HepG2 (cell line): ENCODE measurements around the gene ABCC9. TPM values are rescaled to one million over a fixed set of nuclear protein-coding genes. Genes with fewer than 3 reads are reported as not detected.

Source experiments
- ATAC-seq: fragments of 200-7000 bp; cut with Tn5 transposase; 3 replicates; pipeline ENCODE4 v1.9.1; 2020; ENCODE audit warnings: mild to moderate bottlenecking, moderate library complexity
- BruUV-seq: library from RNA; stranded (reverse); fragments of 400-500 nt; replicated peaks from 2 replicates; lab custom pipeline; 2021; lab: Mats Ljungman, UMichigan
- CTCF ChIA-PET: fragments of 300-600 bp; formaldehyde crosslinking; extraction: SDS; loops from one replicate; lab custom pipeline; 2021; ENCODE audit warnings: low total read pairs, inconsistent platforms, low intra/inter-chr PET ratio; lab: Yijun Ruan, JAX
- POLR2A ChIA-PET: fragments of 350-600 bp; sonication (Branson Sonifier 250); formaldehyde crosslinking; loops from one replicate; lab custom pipeline; 2020; ENCODE audit warnings: antibody characterized with exemption, inconsistent platforms; lab: Yijun Ruan, JAX
- DNase-seq: peaks from one replicate; pipeline ENCODE4 v3.0.0-alpha.2; 2015; ENCODE audit warnings: low spot score
- FAIRE-seq: peaks from 3 replicates; lab custom pipeline; 2011; peaks lifted over from hg19 to GRCh38; lab: Jason Lieb, UNC
- H2AFZ ChIP-seq: one replicate; pipeline ENCODE4 v1.6.1; 2011; ENCODE audit warnings: low read length, inconsistent platforms
- H3K27ac ChIP-seq: fragments of 300-600 bp; 3 replicates; pipeline ENCODE4 v1.8.0; 2011; ENCODE audit warnings: mixed run types, mild to moderate bottlenecking, mixed read lengths, low read length, inconsistent platforms; ENCODE audit not compliant: insufficient read depth; ENCODE audit errors: extremely low read length
- H3K27me3 ChIP-seq, 2 experiments: fragments of 200-600 bp in 1 of 2; 2 replicates in 1 of 2; 3 replicates in 1 of 2; pipeline versions ENCODE4 v1.6.0 to v1.8.0; 2011; ENCODE audit warnings: low read length in 2 of 2, mild to moderate bottlenecking in 2 of 2, moderate library complexity in 2 of 2, inconsistent platforms in 1 of 2; ENCODE audit not compliant: insufficient read depth in 2 of 2, control insufficient read depth in 1 of 2
- H3K36me3 ChIP-seq, 2 experiments: fragments of 200-600 bp in 1 of 2; replicated peaks in 1 of 2; 2 replicates in 1 of 2; 3 replicates in 1 of 2; pipeline versions ENCODE4 v1.5.1 to v1.8.0; 2011; ENCODE audit warnings: low read length in 2 of 2, inconsistent platforms in 1 of 2; ENCODE audit not compliant: insufficient read depth in 2 of 2, control insufficient read depth in 1 of 2
- H3K4me1 ChIP-seq: 2 replicates; pipeline ENCODE4 v1.5.1; 2012; ENCODE audit warnings: low read length, inconsistent platforms; ENCODE audit not compliant: insufficient read depth
- H3K4me2 ChIP-seq: 2 replicates; pipeline ENCODE4 v1.6.0; 2011; ENCODE audit warnings: low read depth, low read length, inconsistent platforms
- H3K4me3 ChIP-seq, 3 experiments: fragments of 200-600 bp in 1 of 3; sonication (generic), shearing (Covaris generic) in 1 of 3; replicated peaks in 1 of 3; 2 replicates each; pipeline ENCODE4 v1.5.1; 2011 to 2016; ENCODE audit warnings: low read length in 3 of 3, inconsistent platforms in 2 of 3, low read depth in 2 of 3, mild to moderate bottlenecking in 2 of 3, control low read depth in 1 of 3, mixed read lengths in 1 of 3; ENCODE audit not compliant: insufficient read depth in 1 of 3
- H3K79me2 ChIP-seq: one replicate; pipeline ENCODE4 v1.6.1; 2011; ENCODE audit warnings: low read length, inconsistent platforms; ENCODE audit not compliant: insufficient read depth
- H3K9ac ChIP-seq: 2 replicates; pipeline ENCODE4 v1.6.0; 2011; ENCODE audit warnings: mild to moderate bottlenecking, low read depth, low read length, inconsistent platforms; ENCODE audit not compliant: insufficient read depth
- H3K9me3 ChIP-seq: 2 replicates; pipeline ENCODE4 v1.5.1; 2012; ENCODE audit warnings: mild to moderate bottlenecking, low read length
- H4K20me1 ChIP-seq: 2 replicates; pipeline ENCODE4 v1.6.0; 2011; ENCODE audit warnings: inconsistent platforms, mild to moderate bottlenecking, low read length, moderate library complexity; ENCODE audit not compliant: insufficient read depth
- ESRRA ChIP-seq: sonication (generic); formaldehyde crosslinking; IDR thresholded peaks from 2 replicates; pipeline ENCODE4 v1.5.1; 2020; ENCODE audit warnings: mild to moderate bottlenecking, low read depth, missing genetic modification reagents
- ETS1 ChIP-seq: sonication (generic); formaldehyde crosslinking; IDR thresholded peaks from 2 replicates; pipeline ENCODE4 v1.4.0; 2020; ENCODE audit warnings: missing genetic modification reagents
- MLXIP ChIP-seq: sonication (generic); formaldehyde crosslinking; IDR thresholded peaks from 2 replicates; pipeline ENCODE4 v1.9.0; 2021; ENCODE audit warnings: missing genetic modification reagents, borderline replicate concordance
- NFIC ChIP-seq: IDR thresholded peaks from 2 replicates; pipeline ENCODE4 v1.6.1; 2012; ENCODE audit warnings: mild to moderate bottlenecking, low read length, inconsistent platforms
- ZNF124 ChIP-seq: sonication (generic); formaldehyde crosslinking; IDR thresholded peaks from 2 replicates; pipeline ENCODE4 v1.4.0; 2020; ENCODE audit warnings: missing genetic modification reagents
- ZNF605 ChIP-seq: sonication (generic); formaldehyde crosslinking; IDR thresholded peaks from 2 replicates; pipeline ENCODE4 v1.8.0; 2022; ENCODE audit warnings: mild to moderate bottlenecking, missing genetic modification reagents
- ZNF792 ChIP-seq: IDR thresholded peaks from 2 replicates; pipeline ENCODE4 v1.6.1; 2016
- WGBS: methylation state at CpG from one replicate; pipeline ENCODE4 v1.1.6; 2017; ENCODE audit warnings: low lambda C conversion rate; 5-methylcytosine and 5-hydroxymethylcytosine counted together
- in situ Hi-C: cut with HindIII; loops from 2 replicates; pipeline ENCODE4 v1.10.0; 2017; ENCODE audit warnings: low pct_unique_long_range_greater_than_20kb; ENCODE audit not compliant: extremely low pct_ligation_motif_present
- intact Hi-C: fragments of 100-400 bp; cut with micrococcal nuclease; formaldehyde crosslinking; loops from one replicate; pipeline ENCODE4 v1.10.0; 2022; ENCODE audit not compliant: unreplicated experiment
- polyA plus RNA-seq, 8 experiments: library from polyadenylated mRNA; depleted of rRNA in 3 of 8; stranded (reverse) in 7 of 8; unstranded in 1 of 8; fragments of >200 nt; fragmentation: Illumina TruSeq in 4 of 8; extraction: Trizol in 4 of 8; gene quantifications; 2 replicates each; pipeline versions ENCODE4 v1.2.1 to v1.2.3, GENCODE V29; 2011 to 2016; ENCODE audit warnings: low read depth in 4 of 8, missing spikeins in 1 of 8, mixed read lengths in 1 of 8; ENCODE audit not compliant: insufficient read depth in 1 of 8
- total RNA-seq, 5 experiments: library from RNA; depleted of rRNA; stranded (reverse); fragments of >200 nt; fragmentation: Illumina TruSeq; extraction: Trizol; gene quantifications; 2 replicates each; pipeline ENCODE4 v1.2.3, GENCODE V29; 2016; ENCODE audit warnings: low read depth in 1 of 5

ABCC9 gene
- total and polyA plus RNA-seq, 2 of the 13 experiments (the other 11 are each of a cell fraction or from before 2014, with no cell fraction given) = not detected

- H3K4me3 ChIP-seq = no peak overlapping the region
- no peak overlapping the region for H3K27ac ChIP-seq
- TF ChIP-seq ZNF124 (no peak), ETS1 (CRISPR knock-in tag) (no peak), ESRRA (CRISPR knock-in tag) (no peak), ZNF605 (no peak), NFIC (no peak), ZNF792 (CRISPR knock-in tag) (no peak), MLXIP (no peak)
- no peaks in the 10 kb centered on the region for H4K20me1 ChIP-seq
- no TSS peak for BruUV-seq
- H3K4me1 ChIP-seq = no peaks in the 10 kb centered on the region
- ATAC-seq = no peak
- no peak overlapping the region for H2AFZ ChIP-seq
- ChIA-PET CTCF (no interaction called here), POLR2A (no interaction called here)
- H3K4me2 ChIP-seq = no peak overlapping the region
- no peak for FAIRE-seq
- H3K27me3 ChIP-seq = no peaks in the 10 kb centered on the region
- DNase-seq = no peak
- no peak overlapping the region for H3K9ac ChIP-seq
- in situ Hi-C loops (no loop called here), intact Hi-C loops (no loop called here)
- 0% methylated on average over 1 of the region's 1 CpG for WGBS
- H3K79me2 ChIP-seq = no peaks in the 10 kb centered on the region
- no peaks in the 10 kb centered on the region for H3K9me3 ChIP-seq
- no peaks in the 10 kb centered on the region for H3K36me3 ChIP-seq
Measured at GRCh38 chr12:21839776-21840175, 101.5 kb downstream of the ABCC9 start.
